Epithelial cell of proximal tubule (primary cell): ENCODE results near the gene PRPF19. TPM values are rescaled to one million over a fixed set of nuclear protein-coding genes. Genes with fewer than 3 reads are reported as not detected.

Source experiments
- total RNA-seq: library from RNA; depleted of rRNA; stranded (reverse); fragments of >200 nt; gene quantifications from 2 replicates; pipeline ENCODE4 v1.2.3, GENCODE V29; 2015

PRPF19 gene
- total RNA-seq, 1 donor from 2014 or later: 73.2 TPM

Other genes starting within 250 kb of the PRPF19 start
- not detected in 2 replicates for gene MS4A8, start 207.0 kb downstream of the PRPF19 start, total RNA-seq
- not detected in 2 replicates for gene MS4A18, start 181.9 kb downstream of the PRPF19 start, total RNA-seq
- not detected in 2 replicates for gene MS4A15, start 149.7 kb downstream of the PRPF19 start, total RNA-seq
- not detected in 2 replicates for gene MS4A10, start 121.3 kb downstream of the PRPF19 start, total RNA-seq
- 38.6 and 61.5 TPM in 2 replicates for gene CCDC86, start 64.5 kb downstream of the PRPF19 start, total RNA-seq
- gene PTGDR2, start 50.6 kb downstream of the PRPF19 start, total RNA-seq: 0.29 TPM in 1 of 2 replicates, not detected in the other
- not detected in 2 replicates for gene ZP1, start 39.0 kb downstream of the PRPF19 start, total RNA-seq
- 95.4 and 119 TPM in 2 replicates for gene TMEM109, start 7.6 kb upstream of the PRPF19 start, total RNA-seq
- gene TMEM132A, start 17.9 kb upstream of the PRPF19 start, total RNA-seq: 150 and 287 TPM in 2 replicates
- gene SLC15A3, start 45.6 kb upstream of the PRPF19 start, total RNA-seq: 0.43 and 0.86 TPM in 2 replicates
- 0.23 TPM in 1 of 2 replicates, not detected in the other for gene CD6, start 65.1 kb upstream of the PRPF19 start, total RNA-seq
- not detected in 2 replicates for gene CD5, start 195.9 kb upstream of the PRPF19 start, total RNA-seq